ENCODE data around the gene AARS2.

- TF ChIP-seq, protein P1, sequence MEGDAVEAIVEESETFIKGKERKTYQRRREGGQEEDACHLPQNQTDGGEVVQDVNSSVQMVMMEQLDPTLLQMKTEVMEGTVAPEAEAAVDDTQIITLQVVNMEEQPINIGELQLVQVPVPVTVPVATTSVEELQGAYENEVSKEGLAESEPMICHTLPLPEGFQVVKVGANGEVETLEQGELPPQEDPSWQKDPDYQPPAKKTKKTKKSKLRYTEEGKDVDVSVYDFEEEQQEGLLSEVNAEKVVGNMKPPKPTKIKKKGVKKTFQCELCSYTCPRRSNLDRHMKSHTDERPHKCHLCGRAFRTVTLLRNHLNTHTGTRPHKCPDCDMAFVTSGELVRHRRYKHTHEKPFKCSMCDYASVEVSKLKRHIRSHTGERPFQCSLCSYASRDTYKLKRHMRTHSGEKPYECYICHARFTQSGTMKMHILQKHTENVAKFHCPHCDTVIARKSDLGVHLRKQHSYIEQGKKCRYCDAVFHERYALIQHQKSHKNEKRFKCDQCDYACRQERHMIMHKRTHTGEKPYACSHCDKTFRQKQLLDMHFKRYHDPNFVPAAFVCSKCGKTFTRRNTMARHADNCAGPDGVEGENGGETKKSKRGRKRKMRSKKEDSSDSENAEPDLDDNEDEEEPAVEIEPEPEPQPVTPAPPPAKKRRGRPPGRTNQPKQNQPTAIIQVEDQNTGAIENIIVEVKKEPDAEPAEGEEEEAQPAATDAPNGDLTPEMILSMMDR (IDR thresholded peaks at IDR 0.05), result no peak
- TF ChIP-seq POLR2AphosphoS5 (IDR thresholded peaks at IDR 0.05), result no peak
- no peak for TF ChIP-seq EP300 (IDR thresholded peaks at IDR 0.05)
- no peak for TF ChIP-seq POLR2A (IDR thresholded peaks at IDR 0.05)
These were observed 34.8 kb downstream of the AARS2 start for GRCh38 chr6:44278315-44278714.
